H7 (cell line): ENCODE measurements around the gene GLT1D1. TPM values are rescaled to one million over a fixed set of nuclear protein-coding genes. Genes with fewer than 3 reads are reported as not detected.
"Not testable (repeated sequence)": the region's sequence is repeated elsewhere in the genome, so short reads cannot be mapped to it uniquely, and the experiment has no call there.

Experiments used
- DNase-seq: peaks from one replicate; pipeline ENCODE4 v3.0.0; 2012
- H3K27me3 ChIP-seq: 2 replicates; pipeline ENCODE4 v1.6.0; 2011; ENCODE audit warnings: mild to moderate bottlenecking, low read length; ENCODE audit not compliant: control insufficient read depth, insufficient read depth
- H3K36me3 ChIP-seq: replicated peaks from 2 replicates; pipeline ENCODE4 v1.5.1; 2011; ENCODE audit warnings: low read length; ENCODE audit not compliant: control insufficient read depth, insufficient read depth
- H3K4me3 ChIP-seq: 2 replicates; pipeline ENCODE4 v1.5.1; 2011; ENCODE audit warnings: low read depth, mild to moderate bottlenecking, control low read depth, low read length, moderate library complexity; ENCODE audit not compliant: insufficient read depth
- total RNA-seq: library from RNA; depleted of rRNA; stranded (reverse); fragments of >200 nt; shearing (Covaris generic); gene quantifications from 2 replicates; pipeline ENCODE4 v1.2.3, GENCODE V29; 2014; rRNA removed

The GLT1D1 gene
- total RNA-seq: 6.1 and 9.2 TPM in 2 replicates

- H3K36me3 ChIP-seq: no peaks in the 10 kb centered on the region
- peaks cover 17% of the 10 kb centered on the region for H3K27me3 ChIP-seq
- DNase-seq: peak; percentile 40
- H3K4me3 ChIP-seq: peak within 1 kb of the TSS; percentile 75
Measured at GRCh38 chr12:128852885-128853599, at the start of gene GLT1D1. Gene GLT1D1 (plus strand): TSS chr12:128853478. CDS start chr12:128853582, 104 bp downstream.

GRCh38 chr12:128803788-128804187 lies 49.5 kb upstream of the GLT1D1 start:
- no peaks in the 10 kb centered on the region for H3K27me3 ChIP-seq
- peaks cover 15% of the 10 kb centered on the region for H3K36me3 ChIP-seq
- DNase-seq: no peak
- no peak overlapping the region for H3K4me3 ChIP-seq

GRCh38 chr12:128804762-128805161 lies 48.5 kb upstream of the GLT1D1 start:
- Histone ChIP-seq H3K36me3 (peaks cover 15% of the 10 kb centered on the region), H3K4me3 (no peak overlapping the region), H3K27me3 (no peaks in the 10 kb centered on the region)
- no peak for DNase-seq

- not testable (repeated sequence) for DNase-seq, H3K4me3 ChIP-seq, H3K27me3 ChIP-seq
- peaks cover 15% of the 10 kb centered on the region for H3K36me3 ChIP-seq
Measured at GRCh38 chr12:128805406-128805805, 47.9 kb upstream of the GLT1D1 start.

- peaks cover 13% of the 10 kb centered on the region for H3K36me3 ChIP-seq
- H3K27me3 ChIP-seq: no peaks in the 10 kb centered on the region
- DNase-seq: no peak
- no peak overlapping the region for H3K4me3 ChIP-seq
Measured at GRCh38 chr12:128806573-128806972, 46.7 kb upstream of the GLT1D1 start.

- H3K36me3 ChIP-seq: peaks cover 13% of the 10 kb centered on the region
- H3K27me3 ChIP-seq: no peaks in the 10 kb centered on the region
- no peak for DNase-seq
- no peak overlapping the region for H3K4me3 ChIP-seq
Measured at GRCh38 chr12:128807161-128807724, 46.0 kb upstream of the GLT1D1 start.

GRCh38 chr12:128808651-128809050 lies 44.6 kb upstream of the GLT1D1 start:
- no peaks in the 10 kb centered on the region for H3K27me3 ChIP-seq
- DNase-seq: no peak
- no peak overlapping the region for H3K4me3 ChIP-seq
- H3K36me3 ChIP-seq: peaks cover 13% of the 10 kb centered on the region

GRCh38 chr12:128810182-128811127 lies 42.8 kb upstream of the GLT1D1 start:
- no peak for DNase-seq

GRCh38 chr12:128811806-128812205 lies 41.5 kb upstream of the GLT1D1 start:
- peaks cover 16% of the 10 kb centered on the region for H3K36me3 ChIP-seq
- H3K27me3 ChIP-seq: no peaks in the 10 kb centered on the region
- DNase-seq: no peak
- no peak overlapping the region for H3K4me3 ChIP-seq

More at GRCh38 chr12:128810182-128811127, 42.8 kb upstream of the GLT1D1 start:
- no peak overlapping the region for H3K4me3 ChIP-seq
- H3K27me3 ChIP-seq: no peaks in the 10 kb centered on the region
- peaks cover 16% of the 10 kb centered on the region for H3K36me3 ChIP-seq

- no peak for DNase-seq
- H3K36me3 ChIP-seq: peaks cover 11% of the 10 kb centered on the region
- H3K4me3 ChIP-seq: no peak overlapping the region
Measured at GRCh38 chr12:128813392-128813791, 39.9 kb upstream of the GLT1D1 start.

GRCh38 chr12:128813883-128814282 lies 39.4 kb upstream of the GLT1D1 start:
- peaks cover 6% of the 10 kb centered on the region for H3K36me3 ChIP-seq
- no peak overlapping the region for H3K4me3 ChIP-seq
- no peak for DNase-seq
- H3K27me3 ChIP-seq: no peaks in the 10 kb centered on the region

More at GRCh38 chr12:128813392-128813791, 39.9 kb upstream of the GLT1D1 start:
- no peaks in the 10 kb centered on the region for H3K27me3 ChIP-seq

GRCh38 chr12:128814411-128815261 lies 38.6 kb upstream of the GLT1D1 start:
- H3K36me3 ChIP-seq: peaks cover 5% of the 10 kb centered on the region

GRCh38 chr12:128815779-128816642 lies 37.3 kb upstream of the GLT1D1 start:
- Histone ChIP-seq H3K36me3 (peaks cover 3% of the 10 kb centered on the region), H3K4me3 (no peak overlapping the region), H3K27me3 (no peaks in the 10 kb centered on the region)
- no peak for DNase-seq

More at GRCh38 chr12:128814411-128815261, 38.6 kb upstream of the GLT1D1 start:
- no peaks in the 10 kb centered on the region for H3K27me3 ChIP-seq
- H3K4me3 ChIP-seq: no peak overlapping the region
- DNase-seq: no peak
